Coronary artery (tissue), 2 donors: Measurements from ENCODE around the gene FBXL12.

Source experiments
- DNase-seq: peaks from one replicate; pipeline ENCODE4 v3.0.0-alpha.2; 2017; ENCODE audit warnings: low spot score
- H3K27ac ChIP-seq, 2 donors: fragments of 200-600 bp; sonication (generic); one replicate each; pipeline ENCODE4 v1.5.1; 2016 to 2019
- H3K4me3 ChIP-seq: fragments of 200-600 bp; sonication (generic); 2 replicates; pipeline ENCODE4 v1.5.1; 2016; ENCODE audit warnings: mild to moderate bottlenecking, moderate library complexity
- CTCF ChIP-seq: fragments of 200-600 bp; sonication (generic); IDR thresholded peaks from one replicate; pipeline ENCODE4 v1.5.1; 2019; ENCODE audit warnings: antibody characterized with exemption

Gene FBXL12

GRCh38 chr19:9818734-9819595, at the start of gene FBXL12:
FBXL12 (minus strand) TSS chr19:9819079; CDS start chr19:9818813, 266 bp downstream.
- Histone ChIP-seq H3K4me3 (peak within 1 kb of the TSS; percentile 100), H3K27ac (peak within 1 kb of the TSS; percentile 88 to 99)
- no peak for TF ChIP-seq CTCF
- peak; percentile 100 for DNase-seq

- H3K4me3 ChIP-seq: no peak overlapping the region
- no peak for TF ChIP-seq CTCF
- no peak overlapping the region for H3K27ac ChIP-seq
- no peak for DNase-seq
These were observed 47.0 kb upstream of the FBXL12 start for GRCh38 chr19:9865732-9866501.

- Histone ChIP-seq H3K27ac (no peak overlapping the region), H3K4me3 (no peak overlapping the region)
- TF ChIP-seq CTCF: no peak
- no peak for DNase-seq
These were observed 44.9 kb upstream of the FBXL12 start for GRCh38 chr19:9863759-9864158.

- DNase-seq: no peak
- H3K4me3 ChIP-seq: no peak overlapping the region
- TF ChIP-seq CTCF: no peak
- no peak overlapping the region for H3K27ac ChIP-seq
These were observed 44.1 kb upstream of the FBXL12 start for GRCh38 chr19:9862938-9863337.

- Histone ChIP-seq H3K27ac (no peak overlapping the region), H3K4me3 (no peak overlapping the region)
- no peak for DNase-seq
- no peak for TF ChIP-seq CTCF
These were observed 42.6 kb upstream of the FBXL12 start for GRCh38 chr19:9861503-9861902.

- Histone ChIP-seq H3K27ac (no peak overlapping the region), H3K4me3 (no peak overlapping the region)
- no peak for TF ChIP-seq CTCF
- no peak for DNase-seq
These were observed 41.5 kb upstream of the FBXL12 start for GRCh38 chr19:9860407-9860806.
